Measurements from ENCODE around the gene C1orf87.

The C1orf87 gene

GRCh38 chr1:60054374-60054773, 19.2 kb downstream of the C1orf87 start:
- Histone ChIP-seq H3K4me3 (ENCODE audit: insufficient read depth, low read length, poor library complexity, severe bottlenecking) (no peak overlapping the region), H3K27me3 (ENCODE audit: low read length) (no peaks in the 10 kb centered on the region), H3K4me2 (ENCODE audit: low read depth, low read length, poor library complexity, severe bottlenecking) (no peak overlapping the region), H3K36me3 (ENCODE audit: low read length) (no peaks in the 10 kb centered on the region), H3K9me3 (ENCODE audit: insufficient read depth, low read length) (no peaks in the 10 kb centered on the region), H3K9ac (ENCODE audit: low read length) (no peak overlapping the region), H3F3A (ENCODE audit: insufficient read depth) (no peaks in the 10 kb centered on the region), H3K79me2 (ENCODE audit: insufficient read depth, low read length) (no peaks in the 10 kb centered on the region), H4K20me1 (ENCODE audit: low read depth, low read length) (no peaks in the 10 kb centered on the region), H3K9me2 (replicated peaks; ENCODE audit: insufficient read depth, low read length) (no peaks in the 10 kb centered on the region), H3K27ac (ENCODE audit: low read depth, low read length) (no peak overlapping the region), H2AFZ (ENCODE audit: low read depth, low read length, severe bottlenecking) (no peak overlapping the region)
- TF ChIP-seq CTCF (IDR thresholded peaks at IDR 0.05; ENCODE audit: insufficient read depth, low read length, poor library complexity, severe bottlenecking) (no peak), EZH2phosphoT487 (conservative IDR thresholded peaks at IDR 0.05; ENCODE audit: low read length) (no peak)

- H2AFZ ChIP-seq (ENCODE audit: low read depth, low read length, severe bottlenecking): no peak overlapping the region
- H3K9me3 ChIP-seq (ENCODE audit: insufficient read depth, low read length): no peaks in the 10 kb centered on the region
- H3K36me3 ChIP-seq (ENCODE audit: low read length): no peaks in the 10 kb centered on the region
- H3K9ac ChIP-seq (ENCODE audit: low read length): no peak overlapping the region
- no peaks in the 10 kb centered on the region for H3K9me2 ChIP-seq (replicated peaks; ENCODE audit: insufficient read depth, low read length)
- H3K79me2 ChIP-seq (ENCODE audit: insufficient read depth, low read length): no peaks in the 10 kb centered on the region
- no peak overlapping the region for H3K4me3 ChIP-seq (ENCODE audit: insufficient read depth, low read length, poor library complexity, severe bottlenecking)
- no peak overlapping the region for H3K4me2 ChIP-seq (ENCODE audit: low read depth, low read length, poor library complexity, severe bottlenecking)
- no peaks in the 10 kb centered on the region for H4K20me1 ChIP-seq (ENCODE audit: low read depth, low read length)
- H3K27ac ChIP-seq (ENCODE audit: low read depth, low read length): no peak overlapping the region
- H3F3A ChIP-seq (ENCODE audit: insufficient read depth): no peaks in the 10 kb centered on the region
- no peak for TF ChIP-seq EZH2phosphoT487 (conservative IDR thresholded peaks at IDR 0.05; ENCODE audit: low read length)
- no peak for TF ChIP-seq CTCF (IDR thresholded peaks at IDR 0.05; ENCODE audit: insufficient read depth, low read length, poor library complexity, severe bottlenecking)
- no peaks in the 10 kb centered on the region for H3K27me3 ChIP-seq (ENCODE audit: low read length)
These were observed 21.0 kb downstream of the C1orf87 start for GRCh38 chr1:60052601-60053000.

DNA sequence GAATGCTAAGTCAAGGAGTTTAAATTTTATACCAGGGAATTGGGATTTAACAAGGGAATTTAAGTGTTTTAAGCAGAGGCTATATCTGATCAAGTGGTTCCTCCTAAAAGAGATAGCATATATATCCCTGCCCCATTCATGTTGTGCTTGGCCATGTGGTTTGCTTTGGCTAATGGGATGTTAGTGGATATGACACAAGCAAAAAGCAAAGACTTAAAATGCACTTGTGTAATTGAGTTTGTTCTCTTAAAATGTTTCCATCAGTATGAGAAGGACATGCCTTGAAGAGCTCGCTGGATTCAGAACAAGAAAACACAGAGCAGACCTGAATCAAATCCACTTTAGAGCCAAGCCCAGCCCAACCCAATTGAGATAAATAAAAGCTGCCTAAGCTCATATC, 22.4 kb downstream of the C1orf87 start:
- Histone ChIP-seq H3K9me2 (replicated peaks; ENCODE audit: insufficient read depth, low read length) (no peaks in the 10 kb centered on the region), H3K79me2 (ENCODE audit: insufficient read depth, low read length) (no peaks in the 10 kb centered on the region), H3K9me3 (ENCODE audit: insufficient read depth, low read length) (no peaks in the 10 kb centered on the region), H3K4me3 (ENCODE audit: insufficient read depth, low read length, poor library complexity, severe bottlenecking) (no peak overlapping the region), H3K9ac (ENCODE audit: low read length) (no peak overlapping the region), H3K27me3 (ENCODE audit: low read length) (no peaks in the 10 kb centered on the region), H2AFZ (ENCODE audit: low read depth, low read length, severe bottlenecking) (no peak overlapping the region), H3K27ac (ENCODE audit: low read depth, low read length) (no peak overlapping the region), H3K4me2 (ENCODE audit: low read depth, low read length, poor library complexity, severe bottlenecking) (no peak overlapping the region), H4K20me1 (ENCODE audit: low read depth, low read length) (no peaks in the 10 kb centered on the region), H3K36me3 (ENCODE audit: low read length) (no peaks in the 10 kb centered on the region), H3F3A (ENCODE audit: insufficient read depth) (no peaks in the 10 kb centered on the region)
- TF ChIP-seq EZH2phosphoT487 (conservative IDR thresholded peaks at IDR 0.05; ENCODE audit: low read length): no peak
- no peak for TF ChIP-seq CTCF (IDR thresholded peaks at IDR 0.05; ENCODE audit: insufficient read depth, low read length, poor library complexity, severe bottlenecking)

Data from SU-DHL-6 (cell line).